H1 (cell line): ENCODE results near the gene ENTPD6. TPM values are rescaled to one million over a fixed set of nuclear protein-coding genes. Genes with fewer than 3 reads are reported as not detected.

Experiments
- CEBPB ChIP-seq: IDR thresholded peaks from 2 replicates; pipeline ENCODE4 v1.6.1; 2012; ENCODE audit warnings: low read depth, low read length
- TAF1 ChIP-seq: IDR thresholded peaks from 2 replicates; pipeline ENCODE4 v1.6.1; 2011; ENCODE audit warnings: mild to moderate bottlenecking, low read depth, low read length
- TAF7 ChIP-seq: optimal IDR thresholded peaks from 2 replicates; pipeline ENCODE3; 2011; ENCODE audit warnings: low read depth, mild to moderate bottlenecking, inconsistent platforms, low read length, moderate library complexity, borderline replicate concordance
- polyA plus RNA-seq, 7 experiments: library from polyadenylated mRNA; depleted of rRNA in 3 of 7; stranded (reverse) in 5 of 7; unstranded in 2 of 7; fragments of >200 nt in 5 of 7; fragments of 200-250 nt in 2 of 7; gene quantifications; 1 replicate in 5 of 7; 2 replicates in 1 of 7; 4 replicates in 1 of 7; pipeline versions ENCODE4 v1.2.1 to v1.2.3, GENCODE V29; 2011 to 2013; ENCODE audit warnings: missing spikeins in 2 of 7, mixed read lengths in 2 of 7
- total RNA-seq: library from RNA; stranded (reverse); fragmentation: NEBNext Ultra II Directional; extraction: Animal tissue kit (Norgen Biotek cat#: 25700); gene quantifications from 2 replicates; pipeline ENCODE4 v1.2.1, GENCODE V29; 2021

Gene ENTPD6
- total and polyA plus RNA-seq, 2 of the 8 experiments (the other 6 are each of a cell fraction or from before 2014, with no cell fraction given), result 47.8 to 57.3 TPM

GRCh38 chr20:25214819-25215218 lies 19.3 kb downstream of the ENTPD6 start (continued):
- TF ChIP-seq TAF7 (no peak), TAF1 (no peak), CEBPB (no peak)
- TF ChIP-seq, all 59 proteins: peak for 0
